IMR-90 (cell line): ENCODE results near the gene SOCS2. TPM values are rescaled to one million over a fixed set of nuclear protein-coding genes. Genes with fewer than 3 reads are reported as not detected.

Experiments
- ATAC-seq: fragments of 200-7000 bp; cut with Tn5 transposase; 2 replicates; pipeline ENCODE4 v1.9.1; 2020; ENCODE audit warnings: low read depth, mild to moderate bottlenecking, moderate library complexity
- BruUV-seq: library from RNA; stranded (reverse); fragments of 400-500 nt; replicated peaks from 2 replicates; lab custom pipeline; 2021; lab: Mats Ljungman, UMichigan
- CTCF ChIA-PET: fragments of 300-600 bp; formaldehyde crosslinking; extraction: SDS; loops from one replicate; lab custom pipeline; 2021; ENCODE audit warnings: antibody characterized with exemption; lab: Yijun Ruan, JAX
- POLR2A ChIA-PET: fragments of 300-600 bp; sonication (Branson Sonifier 250); formaldehyde crosslinking; loops from one replicate; lab custom pipeline; 2022; ENCODE audit warnings: antibody characterized with exemption; ENCODE audit not compliant: unreplicated experiment; lab: Charles Lee
- DNase-seq: peaks from one replicate; pipeline ENCODE4 v3.0.0; 2013
- H2AFZ ChIP-seq: replicated peaks from 2 replicates; pipeline ENCODE3; 2013; ENCODE audit warnings: low read length, mild to moderate bottlenecking; ENCODE audit not compliant: poor library complexity
- H2AK5ac ChIP-seq: 2 replicates; pipeline ENCODE4 v1.6.1; 2013; ENCODE audit warnings: low read depth, low read length, inconsistent platforms
- H2AK9ac ChIP-seq: replicated peaks from 2 replicates; pipeline ENCODE3; 2013; ENCODE audit warnings: mild to moderate bottlenecking, low read depth, low read length, moderate library complexity; ENCODE audit not compliant: poor library complexity
- H2BK120ac ChIP-seq: 2 replicates; pipeline ENCODE4 v1.6.1; 2013; ENCODE audit warnings: low read depth, low read length, inconsistent platforms
- H2BK15ac ChIP-seq: 3 replicates; pipeline ENCODE4 v1.6.1; 2013; ENCODE audit warnings: low read depth, low read length, inconsistent platforms
- H2BK20ac ChIP-seq: 2 replicates; pipeline ENCODE4 v1.6.1; 2013; ENCODE audit warnings: low read depth, mild to moderate bottlenecking, inconsistent platforms, low read length, moderate library complexity
- H2BK5ac ChIP-seq: 2 replicates; pipeline ENCODE4 v1.6.1; 2013; ENCODE audit warnings: mild to moderate bottlenecking, low read depth, low read length, inconsistent platforms; ENCODE audit not compliant: poor library complexity, severe bottlenecking
- H3K14ac ChIP-seq: replicated peaks from 2 replicates; pipeline ENCODE4 v1.6.1; 2013; ENCODE audit warnings: low read depth, low read length, inconsistent platforms
- H3K18ac ChIP-seq: 2 replicates; pipeline ENCODE4 v1.6.1; 2013; ENCODE audit warnings: low read depth, low read length, control low read depth
- H3K23ac ChIP-seq: 2 replicates; pipeline ENCODE4 v1.6.1; 2013; ENCODE audit warnings: low read depth, low read length, inconsistent platforms
- H3K27ac ChIP-seq: 2 replicates; pipeline ENCODE4 v1.5.1; 2013; ENCODE audit warnings: mild to moderate bottlenecking, control low read depth, low read length; ENCODE audit not compliant: insufficient read depth
- H3K27me3 ChIP-seq: 2 replicates; pipeline ENCODE4 v1.6.1; 2013; ENCODE audit warnings: low read length; ENCODE audit not compliant: control insufficient read depth, insufficient read depth
- H3K36me3 ChIP-seq: 2 replicates; pipeline ENCODE4 v1.6.1; 2013; ENCODE audit warnings: low read length, mixed read lengths; ENCODE audit not compliant: control insufficient read depth, insufficient read depth
- H3K4ac ChIP-seq: 2 replicates; pipeline ENCODE4 v1.6.1; 2013; ENCODE audit warnings: low read depth, low read length, inconsistent platforms
- H3K4me1 ChIP-seq: 2 replicates; pipeline ENCODE4 v1.6.1; 2013; ENCODE audit warnings: low read length, mixed read lengths; ENCODE audit not compliant: control insufficient read depth, insufficient read depth
- H3K4me2 ChIP-seq: 2 replicates; pipeline ENCODE4 v1.6.1; 2013; ENCODE audit warnings: low read depth, mild to moderate bottlenecking, control low read depth, low read length, moderate library complexity
- H3K4me3 ChIP-seq: 2 replicates; pipeline ENCODE4 v1.5.1; 2013; ENCODE audit warnings: low read depth, mild to moderate bottlenecking, control low read depth, low read length, moderate library complexity; ENCODE audit not compliant: insufficient read depth
- H3K56ac ChIP-seq: 2 replicates; pipeline ENCODE4 v1.6.1; 2013; ENCODE audit warnings: low read length, inconsistent platforms; ENCODE audit not compliant: insufficient read depth; ENCODE audit errors: extremely low read depth
- H3K79me1 ChIP-seq, 2 experiments: 2 replicates each; pipeline ENCODE4 v1.6.1; 2013; ENCODE audit warnings: low read length in 2 of 2, inconsistent platforms in 1 of 2, low read depth in 1 of 2
- H3K9ac ChIP-seq: 2 replicates; pipeline ENCODE4 v1.6.1; 2013; ENCODE audit warnings: low read depth, low read length, control low read depth
- H3K9me1 ChIP-seq: 2 replicates; pipeline ENCODE4 v1.6.1; 2013; ENCODE audit warnings: low read length, inconsistent platforms; ENCODE audit not compliant: insufficient read depth
- H3K9me3 ChIP-seq: 2 replicates; pipeline ENCODE4 v1.6.1; 2013; ENCODE audit warnings: low read length; ENCODE audit not compliant: control insufficient read depth, insufficient read depth
- H4K20me1 ChIP-seq: 2 replicates; pipeline ENCODE4 v1.6.1; 2013; ENCODE audit warnings: low read length, inconsistent platforms; ENCODE audit not compliant: insufficient read depth
- H4K5ac ChIP-seq: 2 replicates; pipeline ENCODE4 v1.6.1; 2013; ENCODE audit warnings: mild to moderate bottlenecking, low read depth, low read length, control low read depth
- H4K8ac ChIP-seq, 2 experiments: 2 replicates each; pipeline ENCODE4 v1.6.1; 2013; ENCODE audit warnings: low read depth in 2 of 2, low read length in 2 of 2, control low read depth in 1 of 2, inconsistent platforms in 1 of 2
- H4K91ac ChIP-seq: 2 replicates; pipeline ENCODE4 v1.6.1; 2013; ENCODE audit warnings: low read depth, low read length, inconsistent platforms; ENCODE audit not compliant: insufficient read depth
- BHLHE40 ChIP-seq: fragments of 150-350 bp; IDR thresholded peaks from 2 replicates; pipeline ENCODE4 v1.6.1; 2016; ENCODE audit warnings: mild to moderate bottlenecking, low read depth, low read length
- CEBPB ChIP-seq: IDR thresholded peaks from 2 replicates; pipeline ENCODE4 v1.6.1; 2012; ENCODE audit warnings: low read depth, low read length, improper control_type of control experiment
- CHD1 ChIP-seq: IDR thresholded peaks from 2 replicates; pipeline ENCODE4 v1.6.1; 2012; ENCODE audit warnings: low read depth, low read length, improper control_type of control experiment
- CTCF ChIP-seq: conservative IDR thresholded peaks from 2 replicates; pipeline ENCODE4 v1.5.1; 2012; ENCODE audit warnings: mild to moderate bottlenecking, low read depth, low read length, improper control_type of control experiment
- FOS ChIP-seq: fragments of 150-350 bp; IDR thresholded peaks from 2 replicates; pipeline ENCODE4 v1.6.1; 2016; ENCODE audit warnings: low read depth, low read length
- MAFK ChIP-seq: IDR thresholded peaks from 2 replicates; pipeline ENCODE4 v1.6.1; 2012; ENCODE audit warnings: low read depth, low read length, improper control_type of control experiment
- MAZ ChIP-seq: IDR thresholded peaks from 2 replicates; pipeline ENCODE4 v1.6.1; 2012; ENCODE audit warnings: low read depth, mild to moderate bottlenecking, low read length, improper control_type of control experiment, moderate library complexity, borderline replicate concordance
- MXI1 ChIP-seq: IDR thresholded peaks from 2 replicates; pipeline ENCODE4 v1.6.1; 2012; ENCODE audit warnings: low read depth, mild to moderate bottlenecking, low read length, moderate library complexity, borderline replicate concordance
- NFE2L2 ChIP-seq: fragments of 150-350 bp; IDR thresholded peaks from 2 replicates; pipeline ENCODE4 v1.6.1; 2016; ENCODE audit warnings: low read depth, mild to moderate bottlenecking, low read length
- POLR2A ChIP-seq: IDR thresholded peaks from 2 replicates; pipeline ENCODE4 v1.6.1; 2012; ENCODE audit warnings: mild to moderate bottlenecking, low read depth, low read length
- RAD21 ChIP-seq: IDR thresholded peaks from 2 replicates; pipeline ENCODE4 v1.6.1; 2012; ENCODE audit warnings: low read length, improper control_type of control experiment
- RCOR1 ChIP-seq: IDR thresholded peaks from 2 replicates; pipeline ENCODE4 v1.6.1; 2012; ENCODE audit warnings: mild to moderate bottlenecking, low read length, improper control_type of control experiment; ENCODE audit not compliant: insufficient replicate concordance
- RFX5 ChIP-seq: IDR thresholded peaks from 2 replicates; pipeline ENCODE4 v1.8.0; 2012; ENCODE audit warnings: low read depth, mild to moderate bottlenecking, low read length, moderate library complexity
- SMC3 ChIP-seq: fragments of 150-350 bp; IDR thresholded peaks from 2 replicates; pipeline ENCODE4 v1.6.1; 2016; ENCODE audit warnings: low read depth, mild to moderate bottlenecking, antibody characterized with exemption, low read length, moderate library complexity
- USF2 ChIP-seq: fragments of 150-350 bp; IDR thresholded peaks from 2 replicates; pipeline ENCODE4 v1.6.1; 2017; ENCODE audit warnings: mild to moderate bottlenecking, antibody characterized with exemption, low read length, low read depth
- WGBS, 2 experiments: methylation state at CpG; one replicate each; pipeline versions ENCODE4 v1.1.5 to v1.1.7; 2013; ENCODE audit warnings: missing lambda C conversion rate in 2 of 2; ENCODE audit not compliant: insufficient read length in 1 of 2; ENCODE audit errors: extremely low coverage in 2 of 2; 5-methylcytosine and 5-hydroxymethylcytosine counted together
- dilution Hi-C: fragments of 300-500 bp; cut with HindIII; formaldehyde crosslinking; loops from one replicate; pipeline ENCODE4 v1.14.3; 2018; ENCODE audit warnings: low sequenced_read_pairs; ENCODE audit not compliant: unreplicated experiment
- in situ Hi-C: fragments of 300-500 bp; cut with MboI; formaldehyde crosslinking; loops from 3 replicates; pipeline ENCODE4 v1.14.3; 2019; ENCODE audit warnings: low sequenced_read_pairs, inconsistent platforms, mixed read lengths
- intact Hi-C: fragments of 100-400 bp; cut with micrococcal nuclease; formaldehyde crosslinking; loops from 2 replicates; pipeline ENCODE4 v1.10.0; 2022
- polyA plus RNA-seq, 3 experiments: library from polyadenylated mRNA; depleted of rRNA; stranded (reverse); fragments of >200 nt; gene quantifications; 2 replicates each; pipeline ENCODE4 v1.2.3, GENCODE V29; 2012; ENCODE audit warnings: low replicate concordance in 1 of 3
- total RNA-seq: library from RNA; depleted of rRNA; stranded (reverse); fragments of >200 nt; gene quantifications from 2 replicates; pipeline ENCODE4 v1.2.3, GENCODE V29; 2012
- TF ChIP-seq, protein P1 (sequence below): fragments of 150-350 bp; IDR thresholded peaks from 2 replicates; pipeline ENCODE4 v1.6.1; 2016; ENCODE audit warnings: low read depth, mild to moderate bottlenecking, low read length, moderate library complexity, borderline replicate concordance

The SOCS2 gene
- total and polyA plus RNA-seq, 2 of the 4 experiments (the other 2 are of a cell fraction): 12.0 to 12.4 TPM

- Histone ChIP-seq H3K56ac (no peak overlapping the region), H4K91ac (peak overlapping the region; percentile 95), H2BK5ac (peak overlapping the region; percentile 92), H3K4me3 (no peak overlapping the region), H3K9me1 (peaks cover 6% of the 10 kb centered on the region), H3K79me1 (peaks cover 0 to 26% of the 10 kb centered on the region in 2 experiments; a peak in 2 of 4 replicates), H3K9me3 (peaks cover 5% of the 10 kb centered on the region; the same call in 1 of the 2 replicates), H3K23ac (peak overlapping the region; percentile 82; the same call in 1 of the 2 replicates), H3K4me2 (no peak overlapping the region), H3K9ac (no peak overlapping the region), H3K18ac (peak overlapping the region; percentile 96), H2AK5ac (peak overlapping the region; percentile 97), H3K4me1 (peaks cover 15% of the 10 kb centered on the region), H2BK15ac (peak overlapping the region; percentile 97; the same call in 2 of the 3 replicates), H3K14ac (peak overlapping the region; percentile 78), H2BK120ac (peak overlapping the region; percentile 99), H3K4ac (peak overlapping the region; percentile 96), H4K8ac (peak overlapping the region; percentile 54 to 93; a peak in 3 of 4 replicates), H4K5ac (peak overlapping the region; percentile 93), H2AK9ac (no peak overlapping the region), H3K36me3 (no peaks in the 10 kb centered on the region), H4K20me1 (no peaks in the 10 kb centered on the region), H3K27ac (peak overlapping the region; percentile 100; the same call in 1 of the 2 replicates), H2BK20ac (peak overlapping the region; percentile 99), H3K27me3 (no peaks in the 10 kb centered on the region), H2AFZ (peak overlapping the region; percentile 78)
- DNase-seq (peak; percentile 34), ATAC-seq (no peak)
- 93% methylated on average over 3 of the region's 4 CpGs; no CpG with 5 or more reads in 1 of the 2 experiments for WGBS, 2 experiments
- ChIA-PET POLR2A (no interaction called here), CTCF (no interaction called here)
- BruUV-seq: no TSS peak
- in situ Hi-C loops: no loop called here
- intact Hi-C loops: no loop called here
- dilution Hi-C loops: no loop called here
- TF ChIP-seq FOS: no peak
- TF ChIP-seq CTCF: no peak
- TF ChIP-seq RCOR1: no peak
- TF ChIP-seq RAD21: no peak
- no peak for TF ChIP-seq USF2
- no peak for TF ChIP-seq CEBPB
- no peak for TF ChIP-seq MAFK
- no peak for TF ChIP-seq MAZ
- TF ChIP-seq SMC3: no peak
- no peak for TF ChIP-seq CHD1
- TF ChIP-seq RFX5: no peak
- TF ChIP-seq, protein P1, sequence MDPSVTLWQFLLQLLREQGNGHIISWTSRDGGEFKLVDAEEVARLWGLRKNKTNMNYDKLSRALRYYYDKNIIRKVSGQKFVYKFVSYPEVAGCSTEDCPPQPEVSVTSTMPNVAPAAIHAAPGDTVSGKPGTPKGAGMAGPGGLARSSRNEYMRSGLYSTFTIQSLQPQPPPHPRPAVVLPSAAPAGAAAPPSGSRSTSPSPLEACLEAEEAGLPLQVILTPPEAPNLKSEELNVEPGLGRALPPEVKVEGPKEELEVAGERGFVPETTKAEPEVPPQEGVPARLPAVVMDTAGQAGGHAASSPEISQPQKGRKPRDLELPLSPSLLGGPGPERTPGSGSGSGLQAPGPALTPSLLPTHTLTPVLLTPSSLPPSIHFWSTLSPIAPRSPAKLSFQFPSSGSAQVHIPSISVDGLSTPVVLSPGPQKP: no peak
- TF ChIP-seq BHLHE40: no peak
- no peak for TF ChIP-seq NFE2L2
- no peak for TF ChIP-seq MXI1
- TF ChIP-seq POLR2A: no peak
These were observed 53.7 kb downstream of the SOCS2 start for GRCh38 chr12:93626160-93626559.
